GM20431 (cell line): Measurements from ENCODE around the gene SLC44A1.

ENCODE experiments used
- in situ Hi-C: fragments of 300-500 bp; cut with MseI, MboI; formaldehyde crosslinking; loops from one replicate; pipeline ENCODE4 v1.15.0; 2020; ENCODE audit warnings: low sequenced_read_pairs; ENCODE audit not compliant: unreplicated experiment

The SLC44A1 gene

GRCh38 chr9:105362470-105362869 is 118.0 kb downstream of the SLC44A1 start:
- in situ Hi-C loops, result no loop called here

GRCh38 chr9:105363837-105364236 is 119.4 kb downstream of the SLC44A1 start:
- in situ Hi-C loops, result no loop called here

GRCh38 chr9:105369911-105370310 is 125.5 kb downstream of the SLC44A1 start:
- in situ Hi-C loops, result no loop called here

GRCh38 chr9:105373723-105374122 is 129.3 kb downstream of the SLC44A1 start:
- in situ Hi-C loops, result no loop called here

- in situ Hi-C loops, result no loop called here
These were observed 130.9 kb downstream of the SLC44A1 start for GRCh38 chr9:105375323-105375722.

- in situ Hi-C loops, result no loop called here
These were observed 132.4 kb downstream of the SLC44A1 start for GRCh38 chr9:105376893-105377292.

- in situ Hi-C loops, result no loop called here
These were observed 141.0 kb downstream of the SLC44A1 start for GRCh38 chr9:105385381-105385985.

- in situ Hi-C loops, result no loop called here
These were observed 145.3 kb downstream of the SLC44A1 start for GRCh38 chr9:105389796-105390195.

- in situ Hi-C loops, result no loop called here
These were observed 146.4 kb downstream of the SLC44A1 start for GRCh38 chr9:105390871-105391270.

GRCh38 chr9:105391288-105391687 is 146.8 kb downstream of the SLC44A1 start:
- in situ Hi-C loops, result no loop called here

GRCh38 chr9:105392531-105392930 is 148.1 kb downstream of the SLC44A1 start:
- in situ Hi-C loops, result no loop called here

- in situ Hi-C loops, result no loop called here
These were observed 149.3 kb downstream of the SLC44A1 start for GRCh38 chr9:105393576-105394344.

- in situ Hi-C loops, result no loop called here
These were observed 152.0 kb downstream of the SLC44A1 start for GRCh38 chr9:105396441-105396840.

- in situ Hi-C loops, result no loop called here
These were observed 152.4 kb downstream of the SLC44A1 start for GRCh38 chr9:105396901-105397300.

GRCh38 chr9:105399117-105399516 is 154.7 kb downstream of the SLC44A1 start:
- in situ Hi-C loops, result no loop called here

GRCh38 chr9:105401651-105402050 is 157.2 kb downstream of the SLC44A1 start:
- in situ Hi-C loops, result loop anchor here (25.0 kb wide), 1 partner anchor 539 kb away; no protein-coding TSS in a partner anchor

GRCh38 chr9:105403552-105404248 is 159.2 kb downstream of the SLC44A1 start:
- in situ Hi-C loops, result loop anchor here (25.0 kb wide), 1 partner anchor 541 kb away; no protein-coding TSS in a partner anchor

- in situ Hi-C loops, result loop anchor here (25.0 kb wide), 1 partner anchor 543 kb away; no protein-coding TSS in a partner anchor
These were observed 161.2 kb downstream of the SLC44A1 start for GRCh38 chr9:105405514-105406131.

- in situ Hi-C loops, result loop anchor here (25.0 kb wide), 1 partner anchor 544 kb away; no protein-coding TSS in a partner anchor
These were observed 161.9 kb downstream of the SLC44A1 start for GRCh38 chr9:105406369-105406768.

GRCh38 chr9:105413525-105413924 is 169.1 kb downstream of the SLC44A1 start:
- in situ Hi-C loops, result loop anchor here (10.0 to 25.0 kb wide), 2 partner anchors 259 to 551 kb away; no protein-coding TSS in a partner anchor
